HepG2 (cell line): ENCODE data around the gene PLIN3.
"Not testable (repeated sequence)": the region's sequence is repeated elsewhere in the genome, so short reads cannot be mapped to it uniquely, and the experiment has no call there.

Experiments used
- ARHGAP35 ChIP-seq: sonication (generic); formaldehyde crosslinking; IDR thresholded peaks from 2 replicates; pipeline ENCODE4 v1.9.0; 2022; ENCODE audit warnings: mild to moderate bottlenecking, inconsistent platforms, moderate library complexity, missing genetic modification reagents, borderline replicate concordance
- ATRX ChIP-seq: sonication (generic); formaldehyde crosslinking; IDR thresholded peaks from 2 replicates; pipeline ENCODE4 v1.4.0; 2020; ENCODE audit warnings: missing genetic modification reagents, borderline replicate concordance
- EP300 ChIP-seq, 3 experiments: sonication (generic) in 1 of 3; formaldehyde crosslinking in 1 of 3; IDR thresholded peaks; 2 replicates each; pipeline versions ENCODE4 v1.5.1 to v1.6.1; 2011 to 2020; ENCODE audit warnings: low read depth in 2 of 3, low read length in 2 of 3, borderline replicate concordance in 1 of 3, improper control_type of control experiment in 1 of 3, mild to moderate bottlenecking in 1 of 3, missing genetic modification reagents in 1 of 3, moderate library complexity in 1 of 3
- ETV5 ChIP-seq: IDR thresholded peaks from 2 replicates; pipeline ENCODE4 v1.6.1; 2018; ENCODE audit warnings: missing biosample characterization, missing genetic modification reagents, inconsistent platforms, borderline replicate concordance
- GPN1 ChIP-seq: sonication (generic); formaldehyde crosslinking; IDR thresholded peaks from 2 replicates; pipeline ENCODE4 v1.5.1; 2020; ENCODE audit warnings: missing genetic modification reagents, borderline replicate concordance
- SNAPC2 ChIP-seq: sonication (generic); formaldehyde crosslinking; IDR thresholded peaks from 2 replicates; pipeline ENCODE4 v1.8.1; 2022; ENCODE audit warnings: mild to moderate bottlenecking, missing genetic modification reagents
- TBX2 ChIP-seq: sonication (generic); formaldehyde crosslinking; IDR thresholded peaks from 2 replicates; pipeline ENCODE4 v1.5.0; 2020; ENCODE audit warnings: missing genetic modification reagents, mild to moderate bottlenecking, borderline replicate concordance
- ZBTB21 ChIP-seq: sonication (generic); formaldehyde crosslinking; IDR thresholded peaks from 2 replicates; pipeline ENCODE4 v1.4.0; 2020; ENCODE audit warnings: missing genetic modification reagents
- ZNF816 ChIP-seq: sonication (generic); formaldehyde crosslinking; IDR thresholded peaks from 2 replicates; pipeline ENCODE4 v1.8.0; 2022; ENCODE audit warnings: missing genetic modification reagents, mild to moderate bottlenecking, borderline replicate concordance
- ZSCAN31 ChIP-seq: sonication (generic); formaldehyde crosslinking; IDR thresholded peaks from 2 replicates; pipeline ENCODE4 v1.5.0; 2020; ENCODE audit warnings: low read depth, mild to moderate bottlenecking, missing genetic modification reagents
- TF ChIP-seq, protein P1 (sequence below): sonication (generic); formaldehyde crosslinking; IDR thresholded peaks from 2 replicates; pipeline ENCODE4 v1.8.1; 2023; ENCODE audit warnings: missing genetic modification reagents, inconsistent platforms, borderline replicate concordance
- TF ChIP-seq, protein P2 (sequence below): sonication (generic); formaldehyde crosslinking; IDR thresholded peaks from 2 replicates; pipeline ENCODE4 v1.5.0; 2020; ENCODE audit warnings: mild to moderate bottlenecking, missing genetic modification reagents, moderate library complexity
- TF ChIP-seq, protein P3 (sequence below): sonication (generic); formaldehyde crosslinking; IDR thresholded peaks from 2 replicates; pipeline ENCODE4 v1.4.0; 2020; ENCODE audit warnings: mild to moderate bottlenecking, missing genetic modification reagents, borderline replicate concordance
- TF ChIP-seq, protein P4 (sequence below): IDR thresholded peaks from 2 replicates; pipeline ENCODE4 v1.6.1; 2012; ENCODE audit warnings: inconsistent platforms

DNA sequence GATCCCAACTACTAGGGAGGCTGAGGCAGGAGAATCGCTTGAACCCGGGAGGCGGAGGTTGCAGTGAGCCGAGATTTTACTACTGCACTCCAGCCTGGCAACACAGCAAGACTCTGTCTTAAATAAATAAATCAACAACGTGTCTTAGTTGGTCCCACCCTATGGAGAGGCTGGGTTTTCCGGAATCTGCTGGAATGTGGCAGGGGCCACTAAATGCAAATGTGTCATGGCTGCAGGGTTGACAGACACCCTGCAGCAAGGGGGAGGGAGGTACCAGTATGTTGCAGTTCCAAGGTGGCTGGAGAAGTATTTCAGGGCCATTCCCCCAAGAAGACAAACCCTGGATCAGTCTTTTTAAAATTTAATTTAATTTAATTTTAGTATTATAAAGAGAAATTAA is 20.3 kb upstream of the PLIN3 start:
- not testable (repeated sequence) for TF ChIP-seq SNAPC2 (CRISPR knock-in tag); ATRX; EP300 (IDR thresholded peaks at IDR 0.05; ENCODE audit: low read depth in 2 of 2, low read length in 2 of 2); EP300 (CRISPR knock-in tag; IDR thresholded peaks at IDR 0.05; ENCODE audit: borderline replicate concordance); GPN1; ZNF816; ETV5 (CRISPR knock-in tag); ZBTB21 (CRISPR knock-in tag); TBX2 (CRISPR knock-in tag); ARHGAP35; ZSCAN31 (CRISPR knock-in tag)
- TF ChIP-seq, protein P1, sequence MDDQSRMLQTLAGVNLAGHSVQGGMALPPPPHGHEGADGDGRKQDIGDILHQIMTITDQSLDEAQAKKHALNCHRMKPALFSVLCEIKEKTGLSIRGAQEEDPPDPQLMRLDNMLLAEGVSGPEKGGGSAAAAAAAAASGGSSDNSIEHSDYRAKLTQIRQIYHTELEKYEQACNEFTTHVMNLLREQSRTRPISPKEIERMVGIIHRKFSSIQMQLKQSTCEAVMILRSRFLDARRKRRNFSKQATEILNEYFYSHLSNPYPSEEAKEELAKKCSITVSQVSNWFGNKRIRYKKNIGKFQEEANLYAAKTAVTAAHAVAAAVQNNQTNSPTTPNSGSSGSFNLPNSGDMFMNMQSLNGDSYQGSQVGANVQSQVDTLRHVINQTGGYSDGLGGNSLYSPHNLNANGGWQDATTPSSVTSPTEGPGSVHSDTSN (CRISPR knock-in tag), result not testable (repeated sequence)
- TF ChIP-seq, protein P2, sequence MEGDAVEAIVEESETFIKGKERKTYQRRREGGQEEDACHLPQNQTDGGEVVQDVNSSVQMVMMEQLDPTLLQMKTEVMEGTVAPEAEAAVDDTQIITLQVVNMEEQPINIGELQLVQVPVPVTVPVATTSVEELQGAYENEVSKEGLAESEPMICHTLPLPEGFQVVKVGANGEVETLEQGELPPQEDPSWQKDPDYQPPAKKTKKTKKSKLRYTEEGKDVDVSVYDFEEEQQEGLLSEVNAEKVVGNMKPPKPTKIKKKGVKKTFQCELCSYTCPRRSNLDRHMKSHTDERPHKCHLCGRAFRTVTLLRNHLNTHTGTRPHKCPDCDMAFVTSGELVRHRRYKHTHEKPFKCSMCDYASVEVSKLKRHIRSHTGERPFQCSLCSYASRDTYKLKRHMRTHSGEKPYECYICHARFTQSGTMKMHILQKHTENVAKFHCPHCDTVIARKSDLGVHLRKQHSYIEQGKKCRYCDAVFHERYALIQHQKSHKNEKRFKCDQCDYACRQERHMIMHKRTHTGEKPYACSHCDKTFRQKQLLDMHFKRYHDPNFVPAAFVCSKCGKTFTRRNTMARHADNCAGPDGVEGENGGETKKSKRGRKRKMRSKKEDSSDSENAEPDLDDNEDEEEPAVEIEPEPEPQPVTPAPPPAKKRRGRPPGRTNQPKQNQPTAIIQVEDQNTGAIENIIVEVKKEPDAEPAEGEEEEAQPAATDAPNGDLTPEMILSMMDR (CRISPR knock-in tag), result not testable (repeated sequence)
- TF ChIP-seq, protein P3, sequence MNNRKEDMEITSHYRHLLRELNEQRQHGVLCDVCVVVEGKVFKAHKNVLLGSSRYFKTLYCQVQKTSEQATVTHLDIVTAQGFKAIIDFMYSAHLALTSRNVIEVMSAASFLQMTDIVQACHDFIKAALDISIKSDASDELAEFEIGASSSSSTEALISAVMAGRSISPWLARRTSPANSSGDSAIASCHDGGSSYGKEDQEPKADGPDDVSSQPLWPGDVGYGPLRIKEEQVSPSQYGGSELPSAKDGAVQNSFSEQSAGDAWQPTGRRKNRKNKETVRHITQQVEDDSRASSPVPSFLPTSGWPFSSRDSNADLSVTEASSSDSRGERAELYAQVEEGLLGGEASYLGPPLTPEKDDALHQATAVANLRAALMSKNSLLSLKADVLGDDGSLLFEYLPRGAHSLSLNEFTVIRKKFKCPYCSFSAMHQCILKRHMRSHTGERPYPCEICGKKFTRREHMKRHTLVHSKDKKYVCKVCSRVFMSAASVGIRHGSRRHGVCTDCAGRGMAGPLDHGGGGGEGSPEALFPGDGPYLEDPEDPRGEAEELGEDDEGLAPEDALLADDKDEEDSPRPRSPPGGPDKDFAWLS (CRISPR knock-in tag), result not testable (repeated sequence)
- TF ChIP-seq, protein P4, sequence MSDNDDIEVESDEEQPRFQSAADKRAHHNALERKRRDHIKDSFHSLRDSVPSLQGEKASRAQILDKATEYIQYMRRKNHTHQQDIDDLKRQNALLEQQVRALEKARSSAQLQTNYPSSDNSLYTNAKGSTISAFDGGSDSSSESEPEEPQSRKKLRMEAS, result not testable (repeated sequence)
